Left ventricle myocardium inferior (tissue), 1 donor: Measurements from ENCODE around the gene MYO3A. TPM values are rescaled to one million over a fixed set of nuclear protein-coding genes. Genes with fewer than 3 reads are reported as not detected.

Source experiments
- DNase-seq: peaks from one replicate; pipeline ENCODE4 v3.0.0-alpha.2; 2020
- H3K27ac ChIP-seq: fragments of 200-600 bp; replicated peaks from 2 replicates; pipeline ENCODE4 v1.8.0; 2021
- H3K27me3 ChIP-seq: fragments of 200-600 bp; 2 replicates; pipeline ENCODE4 v1.8.0; 2021; ENCODE audit warnings: low read depth
- H3K36me3 ChIP-seq: fragments of 200-600 bp; 2 replicates; pipeline ENCODE4 v1.8.0; 2021
- H3K4me1 ChIP-seq: fragments of 200-600 bp; 2 replicates; pipeline ENCODE4 v1.8.0; 2021
- H3K4me3 ChIP-seq: fragments of 200-600 bp; 2 replicates; pipeline ENCODE4 v1.8.0; 2021; ENCODE audit warnings: mild to moderate bottlenecking, moderate library complexity
- H3K9me3 ChIP-seq: fragments of 200-600 bp; replicated peaks from 2 replicates; pipeline ENCODE4 v1.8.0; 2021
- intact Hi-C: fragments of 100-400 bp; cut with micrococcal nuclease; formaldehyde crosslinking; loops from one replicate; pipeline ENCODE4 v1.11.0; 2022
- total RNA-seq: library from RNA; stranded (reverse); fragmentation: NEBNext Ultra II Directional; extraction: Animal tissue kit (Norgen Biotek cat#: 25700); gene quantifications from one replicate; pipeline ENCODE4 v1.2.1, GENCODE V29; 2021
- TF ChIP-seq, protein P1 (sequence below): fragments of 200-600 bp; IDR thresholded peaks from 2 replicates; pipeline ENCODE4 v1.8.0; 2021; ENCODE audit warnings: antibody characterized with exemption, mild to moderate bottlenecking, borderline replicate concordance
- donor health status: DM: no; HTN: yes; CAD: no; lungs with severe emphysema.

The MYO3A gene
- total RNA-seq, 1 donor from 2014 or later: not detected

DNA sequence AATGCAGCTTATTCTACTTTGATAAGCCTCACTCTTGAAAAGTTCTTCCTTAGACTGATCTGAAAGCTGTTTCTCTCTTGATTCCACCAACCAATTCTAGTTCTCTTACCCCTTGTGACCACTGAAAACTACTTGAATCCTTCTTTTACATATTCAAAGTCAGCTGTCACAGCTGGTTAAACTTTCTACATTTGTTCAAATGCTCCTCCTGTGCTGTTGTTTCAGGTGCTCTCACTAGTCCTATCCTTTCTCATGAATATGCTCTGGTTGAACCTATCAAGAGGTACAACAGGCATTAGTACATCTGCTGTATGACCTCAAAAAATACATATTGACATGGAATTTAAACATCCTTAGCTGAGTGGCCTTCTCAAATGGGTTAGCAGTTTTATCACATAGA is 91.5 kb downstream of the MYO3A start:
- H3K4me1 ChIP-seq: no peaks in the 10 kb centered on the region
- DNase-seq: no peak
- H3K9me3 ChIP-seq: no peaks in the 10 kb centered on the region
- intact Hi-C loops: no loop called here
- TF ChIP-seq, protein P1, sequence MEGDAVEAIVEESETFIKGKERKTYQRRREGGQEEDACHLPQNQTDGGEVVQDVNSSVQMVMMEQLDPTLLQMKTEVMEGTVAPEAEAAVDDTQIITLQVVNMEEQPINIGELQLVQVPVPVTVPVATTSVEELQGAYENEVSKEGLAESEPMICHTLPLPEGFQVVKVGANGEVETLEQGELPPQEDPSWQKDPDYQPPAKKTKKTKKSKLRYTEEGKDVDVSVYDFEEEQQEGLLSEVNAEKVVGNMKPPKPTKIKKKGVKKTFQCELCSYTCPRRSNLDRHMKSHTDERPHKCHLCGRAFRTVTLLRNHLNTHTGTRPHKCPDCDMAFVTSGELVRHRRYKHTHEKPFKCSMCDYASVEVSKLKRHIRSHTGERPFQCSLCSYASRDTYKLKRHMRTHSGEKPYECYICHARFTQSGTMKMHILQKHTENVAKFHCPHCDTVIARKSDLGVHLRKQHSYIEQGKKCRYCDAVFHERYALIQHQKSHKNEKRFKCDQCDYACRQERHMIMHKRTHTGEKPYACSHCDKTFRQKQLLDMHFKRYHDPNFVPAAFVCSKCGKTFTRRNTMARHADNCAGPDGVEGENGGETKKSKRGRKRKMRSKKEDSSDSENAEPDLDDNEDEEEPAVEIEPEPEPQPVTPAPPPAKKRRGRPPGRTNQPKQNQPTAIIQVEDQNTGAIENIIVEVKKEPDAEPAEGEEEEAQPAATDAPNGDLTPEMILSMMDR: no peak
- H3K4me3 ChIP-seq: no peak overlapping the region
- H3K27me3 ChIP-seq: no peaks in the 10 kb centered on the region
- no peaks in the 10 kb centered on the region for H3K36me3 ChIP-seq
- no peak overlapping the region for H3K27ac ChIP-seq

DNA sequence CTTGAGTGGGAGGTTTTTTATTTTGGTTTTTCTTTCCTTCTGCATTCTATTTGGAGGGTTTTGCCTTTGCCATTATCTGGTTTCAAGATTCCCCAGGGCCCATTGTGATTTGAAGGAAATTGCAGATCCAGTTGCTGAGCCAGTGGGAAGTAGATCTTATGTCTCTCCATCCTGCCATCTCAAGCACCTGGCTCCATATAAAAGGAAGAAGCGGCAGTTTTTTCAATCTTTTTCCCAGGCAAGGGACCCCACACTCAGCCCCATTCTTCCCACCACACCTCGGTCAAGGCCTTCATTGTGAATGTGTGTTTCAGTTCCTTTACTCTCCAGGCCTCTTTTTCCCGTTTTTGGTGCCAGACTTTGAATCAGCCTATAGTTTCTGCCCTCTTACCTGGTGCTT is 95.8 kb downstream of the MYO3A start:
- Histone ChIP-seq H3K4me1 (no peaks in the 10 kb centered on the region), H3K27me3 (no peaks in the 10 kb centered on the region), H3K4me3 (no peak overlapping the region), H3K36me3 (no peaks in the 10 kb centered on the region), H3K27ac (no peak overlapping the region), H3K9me3 (no peaks in the 10 kb centered on the region)
- DNase-seq: no peak
- intact Hi-C loops: no loop called here
- TF ChIP-seq, protein P1: no peak

DNA sequence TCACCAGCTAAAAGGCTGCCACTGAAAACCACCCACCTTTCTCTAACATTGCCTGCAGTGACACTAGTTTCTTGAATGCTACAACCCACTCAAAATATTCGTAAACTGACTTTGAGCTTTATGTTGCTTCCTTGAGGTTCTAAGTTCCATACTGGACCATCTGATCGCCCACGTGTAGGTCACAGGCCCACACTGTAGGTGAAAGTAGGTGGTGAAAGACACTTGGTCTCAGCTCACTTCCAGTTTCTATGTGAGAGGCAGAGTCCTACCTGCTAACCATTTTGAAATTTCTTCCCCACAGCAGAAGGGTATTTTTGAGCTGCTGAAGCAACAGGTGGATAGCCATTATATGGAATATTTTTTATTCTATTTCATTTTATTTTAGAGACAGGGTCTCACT is 97.3 kb downstream of the MYO3A start:
- TF ChIP-seq, protein P1: no peak
- no peak overlapping the region for H3K4me3 ChIP-seq
- H3K36me3 ChIP-seq: no peaks in the 10 kb centered on the region
- no peak for DNase-seq
- H3K27me3 ChIP-seq: no peaks in the 10 kb centered on the region
- no peaks in the 10 kb centered on the region for H3K9me3 ChIP-seq
- intact Hi-C loops: no loop called here
- no peaks in the 10 kb centered on the region for H3K4me1 ChIP-seq
- no peak overlapping the region for H3K27ac ChIP-seq

DNA sequence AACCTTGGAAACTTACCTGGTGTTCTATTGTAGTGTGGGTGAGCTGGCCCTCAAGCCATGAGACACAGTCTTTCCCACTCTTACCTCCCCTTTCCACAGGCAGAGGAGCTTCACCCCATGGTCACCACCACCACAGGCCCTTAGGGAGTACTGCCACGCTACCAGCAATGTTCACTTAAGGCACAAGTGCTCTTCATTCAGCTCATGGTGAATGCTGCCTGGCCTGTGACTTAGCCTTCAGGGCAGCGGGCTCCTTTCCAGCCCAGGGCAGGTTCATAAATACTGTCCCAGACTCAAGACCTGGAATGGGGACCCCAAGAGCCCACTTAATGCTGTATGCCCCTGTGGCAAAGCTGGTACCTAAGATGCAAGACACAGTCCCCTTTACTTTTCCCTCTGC is 109.4 kb downstream of the MYO3A start:
- intact Hi-C loops: no loop called here
- H3K9me3 ChIP-seq: peaks cover 24% of the 10 kb centered on the region
- H3K36me3 ChIP-seq: no peaks in the 10 kb centered on the region
- H3K27ac ChIP-seq: peak overlapping the region; percentile 42
- H3K4me3 ChIP-seq: no peak overlapping the region
- no peaks in the 10 kb centered on the region for H3K27me3 ChIP-seq
- H3K4me1 ChIP-seq: no peaks in the 10 kb centered on the region
- DNase-seq: no peak
- TF ChIP-seq, protein P1: no peak

DNA sequence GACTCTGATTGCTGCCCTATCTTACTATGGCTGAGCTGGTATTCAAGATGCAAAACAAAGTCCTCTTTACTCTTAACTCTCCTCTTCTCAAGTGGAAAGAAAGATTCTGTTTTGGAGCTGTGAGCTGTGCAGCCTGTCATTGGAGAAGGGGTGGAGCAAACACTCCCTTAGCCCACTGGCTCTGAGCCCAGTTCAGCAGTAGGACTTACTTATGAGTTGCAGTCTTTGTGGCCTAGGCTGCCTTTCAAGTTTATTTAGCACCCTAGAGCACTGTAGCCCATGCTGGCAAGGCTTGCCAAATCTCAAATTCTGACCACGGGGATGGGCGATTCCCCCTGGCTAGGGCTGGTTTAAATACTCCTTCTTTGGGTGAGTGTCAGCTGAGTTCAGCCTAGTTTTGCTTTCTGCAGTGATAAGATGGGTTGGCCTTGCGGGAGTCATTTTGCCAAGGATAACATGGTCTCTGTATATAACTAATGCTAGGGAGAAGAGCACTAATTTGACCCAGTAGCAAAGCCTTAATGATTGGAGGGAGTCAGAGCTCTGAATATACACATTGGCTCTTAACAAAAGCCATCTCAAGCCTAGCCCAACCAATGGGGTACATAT is 110.2 kb downstream of the MYO3A start:
- H3K4me1 ChIP-seq: no peaks in the 10 kb centered on the region
- H3K27me3 ChIP-seq: no peaks in the 10 kb centered on the region
- H3K27ac ChIP-seq: no peak overlapping the region
- intact Hi-C loops: no loop called here
- DNase-seq: no peak
- TF ChIP-seq, protein P1: no peak
- H3K4me3 ChIP-seq: no peak overlapping the region
- peaks cover 22% of the 10 kb centered on the region for H3K9me3 ChIP-seq
- no peaks in the 10 kb centered on the region for H3K36me3 ChIP-seq
